Transverse colon (tissue), 3 donors: ENCODE measurements around the gene MYH11.

Source experiments
- CTCF ChIP-seq, 5 experiments: fragments of 200-600 bp in 3 of 5; fragments of 450-650 bp in 2 of 5; sonication (generic) in 3 of 5; IDR thresholded peaks; 1 replicate in 2 of 5; 2 replicates in 3 of 5; pipeline ENCODE4 v1.5.1; 2016 to 2017; ENCODE audit warnings: antibody characterized with exemption in 5 of 5, inconsistent platforms in 3 of 5, mild to moderate bottlenecking in 2 of 5, moderate library complexity in 1 of 5
- POLR2A ChIP-seq: fragments of 450-650 bp; IDR thresholded peaks from one replicate; pipeline ENCODE4 v1.6.1; 2016; ENCODE audit warnings: antibody characterized with exemption, mild to moderate bottlenecking, moderate library complexity

- TF ChIP-seq POLR2A (no peak), CTCF (IDR thresholded peaks at IDR 0.05) (no peak)
Measured at GRCh38 chr16:15855704-15856003, 1.2 kb downstream of the MYH11 start.
